ENCODE results near the gene CUX1. TPM values are rescaled to one million over a fixed set of nuclear protein-coding genes. Genes with fewer than 3 reads are reported as not detected.

The CUX1 gene
- total RNA-seq, 2 experiments from 2014 or later, result 35.6 to 38.0 TPM

DNA sequence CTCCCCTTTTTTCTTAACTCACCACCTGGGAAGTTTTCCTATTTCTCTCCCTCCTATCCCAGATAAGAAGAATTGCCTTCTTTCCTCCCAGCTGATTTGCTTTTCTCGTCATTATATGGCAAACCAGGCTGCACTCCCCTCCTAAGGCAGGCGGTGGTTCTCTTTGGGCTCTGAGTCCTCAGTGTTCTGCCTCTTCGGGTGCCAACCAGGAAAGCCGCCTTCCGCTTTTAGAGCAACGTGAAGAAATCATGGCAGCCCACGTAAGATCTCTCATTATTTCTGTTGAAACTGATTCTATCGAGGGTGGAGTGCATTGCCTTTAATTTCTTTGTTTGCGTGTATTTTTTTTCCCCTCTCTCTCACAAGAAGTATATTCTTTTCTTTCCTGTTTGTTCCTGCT, 141.9 kb downstream of the CUX1 start:
- DNase-seq (no peak), ATAC-seq (ENCODE audit: poor library complexity) (no peak)
- Mint-ChIP-seq H3K4me1 (ENCODE audit: low read depth) (peaks cover 4% of the 10 kb centered on the region), H3K27ac (no peak overlapping the region), H3K36me3 (ENCODE audit: low read depth) (no peaks in the 10 kb centered on the region), H3K4me3 (no peak overlapping the region), H3K27me3 (no peaks in the 10 kb centered on the region), H3K9me3 (no peaks in the 10 kb centered on the region)
- Histone ChIP-seq H3K4me1 (ENCODE audit: insufficient read depth, low read length) (no peaks in the 10 kb centered on the region), H3K4me3 (ENCODE audit: low read length) (no peak overlapping the region), H3K27ac (ENCODE audit: low read depth in 1 of 2, low read length in 2 of 2) (no peak overlapping the region), H3K27me3 (ENCODE audit: control insufficient read depth in 1 of 2, insufficient read depth in 2 of 2, low read length in 2 of 2) (no peaks in the 10 kb centered on the region), H3K36me3 (ENCODE audit: insufficient read depth, low read length) (no peaks in the 10 kb centered on the region), H3K9me3 (ENCODE audit: control insufficient read depth in 1 of 2, insufficient read depth in 1 of 2, low read length in 2 of 2) (no peaks in the 10 kb centered on the region)
- POLR2A ChIA-PET, result no interaction called here
- CTCF ChIA-PET, result interaction anchor here (0.6 kb wide), 1 partner anchor 97 kb away, joined by 4 read pairs; no protein-coding TSS in a partner anchor
- intact Hi-C loops (cut with DNase I, micrococcal nuclease), result no loop called here
- no peak for TF ChIP-seq CTCF (IDR thresholded peaks at IDR 0.05)

DNA sequence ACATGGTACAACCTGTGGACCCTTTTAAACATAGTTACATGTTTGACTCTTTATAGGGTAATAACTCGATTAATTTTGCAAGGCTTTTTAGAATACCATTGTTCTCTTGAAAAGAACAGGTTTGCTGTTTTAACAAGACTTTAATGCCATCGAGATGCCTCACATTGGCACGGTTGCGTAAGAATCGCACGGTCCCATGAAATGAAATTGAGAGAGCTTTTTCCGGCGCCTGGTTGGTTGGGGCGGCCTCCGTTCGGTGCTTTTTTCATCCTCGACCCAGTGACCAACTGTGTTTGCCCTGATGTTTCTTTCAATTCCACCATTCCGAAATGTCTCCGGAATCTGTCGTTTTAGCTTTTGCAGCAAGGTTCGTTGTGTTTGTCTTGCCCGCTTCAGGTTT, 142.4 kb downstream of the CUX1 start:
- Histone ChIP-seq H3K36me3 (ENCODE audit: insufficient read depth, low read length) (no peaks in the 10 kb centered on the region), H3K27ac (ENCODE audit: low read depth in 1 of 2, low read length in 2 of 2) (no peak overlapping the region), H3K4me1 (ENCODE audit: insufficient read depth, low read length) (no peaks in the 10 kb centered on the region), H3K9me3 (ENCODE audit: control insufficient read depth in 1 of 2, insufficient read depth in 1 of 2, low read length in 2 of 2) (no peaks in the 10 kb centered on the region), H3K27me3 (ENCODE audit: control insufficient read depth in 1 of 2, insufficient read depth in 2 of 2, low read length in 2 of 2) (no peaks in the 10 kb centered on the region), H3K4me3 (ENCODE audit: low read length) (no peak overlapping the region)
- intact Hi-C loops (cut with DNase I, micrococcal nuclease), result no loop called here
- H3K9me3 Mint-ChIP-seq, result no peaks in the 10 kb centered on the region
- H3K27me3 Mint-ChIP-seq, result no peaks in the 10 kb centered on the region
- TF ChIP-seq CTCF (IDR thresholded peaks at IDR 0.05), result no peak
- ChIA-PET POLR2A (no interaction called here), CTCF (no interaction called here)
- no peaks in the 10 kb centered on the region for H3K4me1 Mint-ChIP-seq (ENCODE audit: low read depth)
- H3K4me3 Mint-ChIP-seq, result no peak overlapping the region
- no peak overlapping the region for H3K27ac Mint-ChIP-seq
- ATAC-seq (ENCODE audit: poor library complexity), result no peak
- H3K36me3 Mint-ChIP-seq (ENCODE audit: low read depth), result no peaks in the 10 kb centered on the region
- DNase-seq, result no peak

DNA sequence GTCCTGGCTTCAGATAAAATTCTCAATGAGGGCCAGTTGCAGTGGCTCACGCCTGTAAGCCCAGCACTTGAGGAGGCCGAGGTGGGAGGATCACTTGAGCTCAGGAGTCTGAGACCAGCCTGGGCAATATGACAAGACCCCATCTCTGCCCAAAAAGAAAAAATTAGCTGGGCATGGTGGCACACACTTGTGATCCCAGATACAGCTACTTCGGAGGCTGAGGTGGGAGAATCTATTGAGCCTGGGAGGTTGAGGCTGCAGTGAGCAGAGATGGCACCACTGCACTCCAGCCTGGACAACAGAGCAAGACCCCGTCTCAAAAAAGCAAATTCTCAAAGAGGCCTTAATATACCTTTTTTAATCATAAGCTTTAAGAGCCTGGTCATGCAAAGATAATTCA, 142.9 kb downstream of the CUX1 start:
- Histone ChIP-seq H3K27ac (ENCODE audit: low read depth in 1 of 2, low read length in 2 of 2) (no peak overlapping the region), H3K27me3 (ENCODE audit: control insufficient read depth in 1 of 2, insufficient read depth in 2 of 2, low read length in 2 of 2) (no peaks in the 10 kb centered on the region), H3K9me3 (ENCODE audit: control insufficient read depth in 1 of 2, insufficient read depth in 1 of 2, low read length in 2 of 2) (no peaks in the 10 kb centered on the region), H3K4me3 (ENCODE audit: low read length) (no peak overlapping the region), H3K4me1 (ENCODE audit: insufficient read depth, low read length) (no peaks in the 10 kb centered on the region), H3K36me3 (ENCODE audit: insufficient read depth, low read length) (no peaks in the 10 kb centered on the region)
- ChIA-PET POLR2A (no interaction called here), CTCF (interaction anchor here (0.6 kb wide), 1 partner anchor 17 kb away, joined by 3 read pairs; no protein-coding TSS in a partner anchor)
- TF ChIP-seq CTCF (IDR thresholded peaks at IDR 0.05), result no peak
- Mint-ChIP-seq H3K4me3 (no peak overlapping the region), H3K9me3 (no peaks in the 10 kb centered on the region), H3K4me1 (ENCODE audit: low read depth) (no peaks in the 10 kb centered on the region), H3K36me3 (ENCODE audit: low read depth) (no peaks in the 10 kb centered on the region), H3K27me3 (no peaks in the 10 kb centered on the region), H3K27ac (no peak overlapping the region)
- DNase-seq (no peak), ATAC-seq (ENCODE audit: poor library complexity) (no peak)
- intact Hi-C loops (cut with DNase I, micrococcal nuclease), result no loop called here
